Esophagus (tissue), 2 donors: ENCODE results near the gene PXMP4. TPM values are rescaled to one million over a fixed set of nuclear protein-coding genes. Genes with fewer than 3 reads are reported as not detected.
A peak's percentile ranks its signal among the peaks of the same experiment; 100 is the strongest.

Source experiments
- H3K27ac ChIP-seq, 2 donors: one replicate each; pipeline ENCODE4 v1.5.1; 2013; ENCODE audit warnings: low read depth in 2 of 2, mild to moderate bottlenecking in 2 of 2, inconsistent platforms in 1 of 2, low read length in 1 of 2, moderate library complexity in 1 of 2
- H3K27me3 ChIP-seq, 2 donors: one replicate each; pipeline ENCODE4 v1.6.1; 2013; ENCODE audit warnings: low read length in 2 of 2, control low read depth in 1 of 2, mild to moderate bottlenecking in 1 of 2; ENCODE audit not compliant: insufficient read depth in 2 of 2, control insufficient read depth in 1 of 2
- H3K36me3 ChIP-seq, 2 donors: one replicate each; pipeline ENCODE4 v1.6.1; 2013; ENCODE audit warnings: low read length in 1 of 2; ENCODE audit not compliant: control insufficient read depth in 2 of 2, insufficient read depth in 2 of 2
- H3K4me1 ChIP-seq, 2 donors: one replicate each; pipeline ENCODE4 v1.6.1; 2013; ENCODE audit warnings: low read length in 1 of 2; ENCODE audit not compliant: control insufficient read depth in 2 of 2, insufficient read depth in 2 of 2
- H3K4me3 ChIP-seq, 2 donors: one replicate each; pipeline ENCODE4 v1.5.1; 2013; ENCODE audit warnings: low read length in 2 of 2, mild to moderate bottlenecking in 2 of 2, low read depth in 1 of 2, moderate library complexity in 1 of 2
- H3K9me3 ChIP-seq, 2 donors: one replicate each; pipeline ENCODE4 v1.6.1; 2013; ENCODE audit warnings: mild to moderate bottlenecking in 2 of 2, low read depth in 1 of 2, low read length in 1 of 2, moderate library complexity in 1 of 2; ENCODE audit not compliant: control insufficient read depth in 2 of 2, insufficient read depth in 1 of 2
- WGBS, 2 donors: extraction: QIAGEN DNeasy Blood & Tissue Kit; methylation state at CpG; one replicate each; pipeline ENCODE4 v1.1.7; 2013; 5-methylcytosine and 5-hydroxymethylcytosine counted together
- polyA plus RNA-seq, 2 donors: library from polyadenylated mRNA; stranded (reverse); fragments of 200-250 nt; gene quantifications; one replicate each; pipeline ENCODE4 v1.2.3, GENCODE V29; 2013
- donor health status: healthy with polysubstance abuse.
- donor health status: Bipolar disorder and iron deficiency.

PXMP4 gene
- polyA plus RNA-seq, 2 donors = 5.4 to 5.8 TPM

GRCh38 chr20:33687370-33687915 is 32.7 kb downstream of the PXMP4 start:
- Histone ChIP-seq H3K9me3 (no peaks in the 10 kb centered on the region), H3K36me3 (no peaks in the 10 kb centered on the region), H3K27me3 (no peaks in the 10 kb centered on the region), H3K27ac (no peak overlapping the region), H3K4me3 (no peak overlapping the region), H3K4me1 (peaks cover 2 to 9% of the 10 kb centered on the region in 2 donors)
- WGBS, 2 donors = 81 to 82% methylated on average over 8 of the region's 8 CpGs

DNA sequence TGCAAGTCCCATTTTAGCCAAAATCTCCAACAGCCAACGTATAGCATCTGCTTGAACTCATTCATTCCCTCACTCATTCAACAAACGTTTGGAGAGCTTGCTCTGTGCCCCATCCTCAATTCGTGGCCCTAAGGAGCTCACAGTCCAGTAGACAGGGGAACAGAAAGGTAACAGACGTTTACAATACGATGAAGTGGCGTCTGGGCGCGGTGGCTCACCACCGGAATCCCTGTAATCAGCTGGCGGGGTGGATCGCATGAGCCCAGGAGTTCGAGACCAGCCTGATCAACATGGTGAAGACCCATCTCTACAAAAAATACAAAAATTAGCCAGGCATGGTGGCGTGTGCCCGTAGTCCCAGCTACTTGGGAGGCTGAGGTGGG is 33.1 kb downstream of the PXMP4 start:
- H3K4me3 ChIP-seq = no peak overlapping the region
- H3K27ac ChIP-seq = peak overlapping the region in 1 of 2 donors; percentile 61
- WGBS, 2 donors = 77 to 79% methylated on average over 14 of the region's 14 CpGs
- H3K27me3 ChIP-seq = no peaks in the 10 kb centered on the region
- peaks cover 2 to 9% of the 10 kb centered on the region in 2 donors for H3K4me1 ChIP-seq
- no peaks in the 10 kb centered on the region for H3K36me3 ChIP-seq
- H3K9me3 ChIP-seq = no peaks in the 10 kb centered on the region

DNA sequence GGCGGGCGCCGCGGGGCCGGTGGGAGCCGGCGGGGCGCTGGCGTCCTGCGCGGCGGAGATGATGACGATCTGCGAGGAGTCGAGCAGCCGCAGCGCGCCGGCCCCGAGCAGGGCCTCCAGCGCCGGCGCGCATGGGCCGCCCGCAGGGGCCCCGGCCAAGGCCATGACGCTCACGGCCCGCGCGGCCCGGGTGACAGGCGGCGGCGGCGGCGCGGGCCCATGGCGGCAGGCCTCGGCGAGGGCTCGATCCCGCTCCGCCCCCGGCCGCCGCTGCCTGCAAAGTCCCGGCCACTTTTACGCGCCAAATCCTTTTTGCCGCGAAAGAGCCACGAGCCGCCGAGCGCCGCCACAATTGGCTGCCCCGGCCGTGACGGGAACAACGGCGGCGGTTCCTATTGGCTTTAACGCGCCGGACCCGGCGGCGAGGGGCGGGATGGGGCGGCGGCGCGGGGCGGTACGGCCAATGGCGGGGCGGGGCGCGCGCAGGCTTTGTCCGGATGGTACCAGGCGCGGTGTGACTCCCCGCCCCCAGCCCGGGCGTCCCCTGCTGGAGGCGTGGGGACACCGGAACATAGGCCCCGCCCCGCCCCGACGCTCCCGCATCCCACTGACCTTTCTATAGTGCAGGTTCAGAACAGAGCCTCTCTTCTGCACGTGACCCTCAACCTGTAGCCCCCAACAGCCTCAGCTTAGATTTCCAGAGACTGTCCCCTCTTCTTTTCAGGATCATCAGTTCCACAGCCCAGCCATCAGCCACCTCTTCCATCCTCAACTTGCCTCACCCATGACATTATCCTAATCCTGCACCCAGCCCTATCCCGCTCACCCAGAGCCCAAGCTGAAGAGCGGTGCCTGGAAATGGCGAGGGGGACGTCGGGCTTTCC is 33.8 kb downstream of the PXMP4 start, which contains the start of gene E2F1:
E2F1 (minus strand) TSS at position 286 of the 884 bp plus-strand sequence; CDS start at position 165, 121 bp downstream.
- no peaks in the 10 kb centered on the region for H3K36me3 ChIP-seq
- H3K27ac ChIP-seq = peak within 1 kb of the TSS; percentile 80 to 92
- WGBS, 2 donors = 2% methylated on average over 54 to 101 of the region's 101 CpGs
- no peaks in the 10 kb centered on the region for H3K9me3 ChIP-seq
- peak within 1 kb of the TSS; percentile 53 to 80 for H3K4me3 ChIP-seq
- H3K4me1 ChIP-seq = peaks cover 2 to 9% of the 10 kb centered on the region in 2 donors
- no peaks in the 10 kb centered on the region for H3K27me3 ChIP-seq

- peaks cover 2 to 9% of the 10 kb centered on the region in 2 donors for H3K4me1 ChIP-seq
- 2% methylated on average over 31 to 53 of the region's 53 CpGs for WGBS, 2 donors
- peak overlapping the region; percentile 53 to 80 for H3K4me3 ChIP-seq
These were observed 34.6 kb downstream of the PXMP4 start for GRCh38 chr20:33685328-33686099.

DNA sequence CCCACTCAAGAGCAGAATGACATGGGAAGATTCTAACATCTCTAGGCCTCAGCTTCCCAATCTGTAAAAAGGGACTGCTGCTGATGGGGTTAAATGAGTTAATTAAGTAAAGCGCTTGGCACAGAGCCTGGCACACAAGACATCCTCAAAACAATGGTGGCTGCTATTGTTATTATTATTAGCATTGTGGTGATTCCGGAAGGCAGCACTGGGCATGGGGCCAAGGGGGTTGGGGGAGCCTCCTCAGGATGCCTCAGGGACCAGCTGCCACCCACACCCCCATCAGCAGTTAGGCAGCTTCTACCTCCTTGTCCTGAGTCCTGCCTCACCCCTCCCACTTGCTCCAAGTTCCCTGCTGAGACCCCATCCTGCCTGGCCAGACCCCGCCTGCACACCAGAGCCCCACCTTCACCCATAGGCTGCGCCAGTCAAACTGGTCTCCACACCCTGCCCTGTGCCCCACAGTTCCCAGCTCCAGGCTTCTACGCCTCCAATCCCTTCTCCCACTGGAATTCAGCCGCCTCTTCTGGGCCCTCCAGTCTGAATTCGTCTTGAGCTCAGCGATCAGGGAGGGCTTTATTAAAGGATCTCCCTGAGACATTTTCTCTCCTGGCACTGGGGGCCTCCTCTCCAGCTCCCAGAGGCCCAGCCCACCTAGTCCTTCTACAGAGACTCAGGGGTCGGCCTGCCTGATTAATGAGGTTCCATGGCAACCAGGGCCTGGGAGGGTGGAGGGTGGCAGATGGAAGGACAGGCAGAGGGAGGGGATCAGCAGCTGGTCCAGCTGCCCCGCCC is 35.4 kb downstream of the PXMP4 start:
- H3K4me1 ChIP-seq = peaks cover 2 to 9% of the 10 kb centered on the region in 2 donors
- peak overlapping the region; percentile 43 to 80 for H3K4me3 ChIP-seq
- H3K27ac ChIP-seq = peak overlapping the region; percentile 50 to 92
- H3K36me3 ChIP-seq = no peaks in the 10 kb centered on the region
- no peaks in the 10 kb centered on the region for H3K27me3 ChIP-seq
- no peaks in the 10 kb centered on the region for H3K9me3 ChIP-seq
- WGBS, 2 donors = 30 to 41% methylated on average over 10 of the region's 10 CpGs

More at GRCh38 chr20:33685328-33686099, 34.6 kb downstream of the PXMP4 start:
- Histone ChIP-seq H3K27ac (peak overlapping the region; percentile 80 to 92), H3K9me3 (no peaks in the 10 kb centered on the region), H3K36me3 (no peaks in the 10 kb centered on the region), H3K27me3 (no peaks in the 10 kb centered on the region)

DNA sequence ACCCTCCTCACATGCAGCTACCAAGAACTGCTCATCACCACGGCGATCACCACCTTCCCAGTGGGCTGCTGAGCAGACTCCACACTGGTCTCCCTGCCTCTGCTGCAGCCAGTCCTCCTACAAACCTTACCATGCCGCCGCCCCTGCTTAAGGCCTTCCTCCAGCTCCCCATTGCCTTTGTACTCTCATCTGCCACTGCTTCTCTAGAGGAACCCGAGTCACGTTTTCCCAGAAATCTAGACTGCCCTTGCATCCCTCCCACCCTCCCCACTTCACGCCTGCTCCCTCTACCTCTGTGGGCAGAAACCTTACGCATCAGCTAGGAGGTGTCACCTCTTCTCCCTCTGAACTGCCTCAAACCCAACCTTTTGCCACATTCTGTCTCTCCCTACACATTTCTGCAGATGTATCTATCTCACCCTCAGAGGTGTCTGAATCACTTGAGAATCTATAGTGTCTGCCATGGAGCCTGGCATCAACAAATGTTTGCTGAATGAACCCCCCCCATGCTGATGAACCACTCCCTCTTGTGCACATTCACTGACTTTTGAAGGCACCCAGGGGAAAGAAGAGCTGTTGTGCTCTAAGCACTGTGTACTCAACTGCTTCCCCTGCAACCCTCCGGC is 38.3 kb downstream of the PXMP4 start:
- H3K27ac ChIP-seq = no peak overlapping the region
- no peak overlapping the region for H3K4me3 ChIP-seq
- peaks cover 0 to 2% of the 10 kb centered on the region in 2 donors for H3K36me3 ChIP-seq
- H3K9me3 ChIP-seq = no peaks in the 10 kb centered on the region
- WGBS, 2 donors = 86 to 89% methylated on average over 9 of the region's 9 CpGs
- peaks cover 2 to 9% of the 10 kb centered on the region in 2 donors for H3K4me1 ChIP-seq
- H3K27me3 ChIP-seq = no peaks in the 10 kb centered on the region

DNA sequence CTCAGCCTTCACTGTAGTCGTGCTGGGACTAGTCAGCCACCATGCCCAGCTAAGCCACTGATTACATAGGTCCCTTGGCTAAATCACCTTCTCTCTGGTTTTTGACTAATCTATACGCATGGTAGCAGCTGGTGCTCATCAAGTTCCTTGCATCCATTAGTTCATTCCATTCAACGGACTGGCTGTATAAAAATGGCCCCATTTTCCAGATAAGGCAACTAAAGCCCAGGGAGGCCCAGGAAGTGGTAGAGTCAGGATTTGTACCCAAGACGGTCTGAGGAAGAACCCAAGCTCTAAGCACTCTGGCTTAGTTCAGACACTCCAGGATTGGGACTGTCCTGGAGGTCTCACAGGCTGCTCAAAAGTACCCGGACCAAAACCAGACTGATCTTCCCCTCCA is 38.8 kb downstream of the PXMP4 start:
- Histone ChIP-seq H3K36me3 (peaks cover 0 to 7% of the 10 kb centered on the region in 2 donors), H3K4me3 (no peak overlapping the region), H3K27ac (no peak overlapping the region), H3K4me1 (peaks cover 2 to 7% of the 10 kb centered on the region in 2 donors), H3K27me3 (no peaks in the 10 kb centered on the region), H3K9me3 (no peaks in the 10 kb centered on the region)
- WGBS, 2 donors = 84 to 87% methylated on average over 5 of the region's 5 CpGs

GRCh38 chr20:33680686-33681085 is 39.4 kb downstream of the PXMP4 start:
- H3K27me3 ChIP-seq = no peaks in the 10 kb centered on the region
- peaks cover 2 to 9% of the 10 kb centered on the region in 2 donors for H3K4me1 ChIP-seq
- H3K9me3 ChIP-seq = no peaks in the 10 kb centered on the region
- H3K4me3 ChIP-seq = no peak overlapping the region
- H3K36me3 ChIP-seq = peaks cover 0 to 9% of the 10 kb centered on the region in 2 donors
- 86 to 94% methylated on average over 2 of the region's 2 CpGs for WGBS, 2 donors
- H3K27ac ChIP-seq = no peak overlapping the region
